Fibroblast of lung (primary cell): ENCODE measurements around the gene LINC01488.

ENCODE experiments used
- CTCF ChIP-seq, 2 donors: IDR thresholded peaks in 1 of 2; conservative IDR thresholded peaks in 1 of 2; 1 replicate in 1 of 2; 2 replicates in 1 of 2; pipeline ENCODE4 v1.5.1; 2011 to 2012; ENCODE audit warnings: low read length in 2 of 2, control low read depth in 1 of 2, inconsistent platforms in 1 of 2, low read depth in 1 of 2, mild to moderate bottlenecking in 1 of 2
- EZH2 ChIP-seq: IDR thresholded peaks from 2 replicates; pipeline ENCODE4 v1.5.1; 2012; ENCODE audit warnings: low read length, control low read depth, mild to moderate bottlenecking; ENCODE audit errors: missing control alignments

GRCh38 chr11:69462106-69462951 is 19.1 kb upstream of the LINC01488 start:
- no peak for TF ChIP-seq CTCF (conservative IDR thresholded peaks at IDR 0.05 in 1 of 2, IDR thresholded peaks at IDR 0.05 in 1 of 2; ENCODE audit: low read depth in 1 of 2, low read length in 2 of 2)
- TF ChIP-seq EZH2: no peak
